T-helper 1 cell (primary cell): ENCODE data around the gene AKNA.

ENCODE experiments used
- DNase-seq, 5 donors: peaks; one replicate each; pipeline ENCODE4 v3.0.0-alpha.2; 2012 to 2020

AKNA gene

DNA sequence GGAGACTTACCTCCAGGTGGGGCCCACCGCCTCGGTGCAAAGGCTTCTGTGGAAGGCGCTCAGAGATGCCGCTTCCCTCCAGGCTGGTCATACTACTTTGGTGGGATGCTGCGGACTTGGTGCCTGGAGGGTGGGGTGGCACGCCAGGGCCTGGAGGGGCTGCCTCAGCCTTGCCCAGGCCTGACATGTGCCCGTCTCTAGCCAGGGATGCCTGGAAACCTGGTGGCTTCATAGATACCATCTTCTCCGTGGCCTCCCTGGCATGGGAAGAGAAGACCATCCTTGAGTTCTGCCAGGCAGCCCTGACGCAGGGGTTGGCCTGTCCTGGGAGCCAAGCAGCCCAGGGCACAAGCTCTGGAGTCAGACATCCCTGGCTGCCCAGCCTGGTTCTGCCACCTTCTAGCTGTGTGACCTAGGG lies 29.9 kb downstream of the AKNA start:
- no peak for DNase-seq

DNA sequence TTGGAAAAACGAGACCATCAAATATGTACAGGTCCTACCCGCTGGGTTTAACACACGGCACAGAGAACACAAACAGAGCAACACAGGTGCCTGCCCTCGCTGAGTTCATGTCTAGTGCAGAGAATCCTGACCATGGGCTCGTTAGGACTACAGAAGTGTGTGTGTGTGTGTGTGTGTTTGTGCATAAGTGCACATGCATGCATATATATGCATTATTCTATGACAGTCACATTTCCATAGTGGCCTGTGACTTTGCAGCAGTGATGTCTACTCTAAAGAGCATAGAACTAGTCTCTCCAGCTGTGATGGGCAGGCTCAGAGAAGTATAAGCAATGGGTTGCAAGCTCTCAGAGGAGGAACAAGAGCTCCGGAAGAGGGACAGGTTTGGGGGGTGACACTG lies 30.4 kb downstream of the AKNA start:
- no peak for DNase-seq

DNA sequence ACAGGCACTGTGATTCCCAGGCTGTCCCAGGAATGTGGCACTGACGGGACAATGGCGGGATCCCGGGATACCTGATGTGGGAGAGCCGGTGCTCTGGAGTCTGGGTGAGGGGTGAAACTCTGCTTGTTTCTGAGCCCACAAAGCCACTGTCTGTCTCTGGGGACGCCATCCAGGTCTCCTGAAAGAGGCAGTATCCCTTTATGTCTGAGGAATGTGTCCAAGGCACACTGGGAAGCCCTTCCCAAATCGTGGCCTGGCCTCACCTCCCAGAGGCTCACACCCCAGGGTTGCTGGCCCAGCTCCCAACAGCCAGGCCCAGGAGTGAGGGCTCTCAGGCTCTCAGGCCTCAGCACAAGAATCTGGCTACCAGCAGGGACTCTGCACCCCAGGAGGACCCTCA lies 31.0 kb downstream of the AKNA start:
- DNase-seq: no peak

DNA sequence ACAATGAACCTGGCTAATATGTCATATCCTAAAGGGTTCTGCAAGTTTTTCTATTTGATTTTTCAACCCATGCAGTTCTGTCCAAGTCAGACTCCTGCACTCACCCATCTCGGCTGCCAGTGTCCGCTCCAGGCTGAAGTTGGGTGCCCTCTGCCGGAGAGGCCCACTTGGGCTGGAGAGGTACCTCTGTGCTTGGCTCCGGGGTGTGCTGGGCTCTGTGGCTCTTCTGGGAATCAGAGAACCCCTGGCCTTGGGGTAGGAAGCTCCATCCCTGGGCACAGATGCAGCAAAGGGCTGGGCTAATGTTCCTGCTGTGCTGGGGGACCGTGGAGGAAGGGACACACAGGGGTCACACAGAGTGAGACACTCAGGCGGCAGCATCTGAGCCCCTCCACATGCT lies 32.0 kb downstream of the AKNA start:
- DNase-seq: no peak

DNA sequence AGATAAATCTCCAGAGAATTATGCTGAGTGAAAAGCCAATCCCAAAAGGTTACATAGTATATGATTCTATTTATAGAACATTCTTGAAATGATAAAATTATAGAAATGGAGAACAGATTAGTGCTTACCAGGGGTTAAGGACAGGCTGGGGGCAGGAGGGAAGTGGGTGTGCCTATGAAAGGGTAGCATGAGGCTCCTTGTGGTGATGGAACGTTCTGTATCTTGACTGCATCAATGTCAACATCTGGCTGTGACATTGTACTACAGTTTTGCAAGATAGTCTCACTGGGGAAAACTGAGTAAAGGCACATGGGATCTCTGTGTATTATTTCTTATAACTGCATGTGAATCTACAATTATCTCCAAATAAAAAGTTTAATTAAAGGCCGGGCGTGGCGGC lies 35.9 kb downstream of the AKNA start:
- DNase-seq: no peak

DNA sequence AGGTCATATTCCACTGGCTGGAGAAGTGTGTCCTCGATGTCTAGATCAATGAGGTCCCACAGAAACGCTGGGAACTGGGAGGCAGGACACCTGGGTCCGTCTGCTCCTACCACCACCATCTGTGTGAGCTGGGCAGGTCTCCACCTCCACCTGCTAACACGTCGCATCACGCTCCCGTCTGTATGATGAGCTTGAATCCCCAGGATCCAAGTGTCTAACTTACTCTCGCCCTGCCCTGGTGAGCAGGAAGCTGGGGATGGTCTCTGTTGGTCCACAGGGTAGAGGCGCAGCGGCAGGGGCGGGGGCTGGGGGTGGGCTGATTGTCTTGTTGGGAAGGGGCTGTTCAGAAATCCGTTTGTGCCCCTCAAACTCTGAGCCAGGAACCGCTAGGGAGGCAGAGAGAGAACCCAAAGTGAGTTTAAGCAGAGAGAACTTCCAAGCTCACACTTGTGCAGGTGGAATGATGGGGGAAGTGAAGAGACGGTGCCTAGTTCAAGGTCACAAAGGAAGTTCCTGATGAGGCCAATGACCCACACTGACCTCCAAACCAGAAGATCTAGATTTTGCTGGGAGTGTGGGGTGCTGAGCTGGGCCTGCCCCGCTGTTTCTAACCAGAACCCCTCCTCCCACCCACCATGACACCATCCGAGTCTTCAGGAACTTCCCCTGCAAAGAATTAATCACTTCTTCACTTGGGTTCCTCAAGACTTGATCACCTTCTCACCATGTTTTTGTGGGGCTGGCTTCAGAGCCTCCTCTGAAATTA lies 37.0 kb downstream of the AKNA start:
- DNase-seq: no peak

DNA sequence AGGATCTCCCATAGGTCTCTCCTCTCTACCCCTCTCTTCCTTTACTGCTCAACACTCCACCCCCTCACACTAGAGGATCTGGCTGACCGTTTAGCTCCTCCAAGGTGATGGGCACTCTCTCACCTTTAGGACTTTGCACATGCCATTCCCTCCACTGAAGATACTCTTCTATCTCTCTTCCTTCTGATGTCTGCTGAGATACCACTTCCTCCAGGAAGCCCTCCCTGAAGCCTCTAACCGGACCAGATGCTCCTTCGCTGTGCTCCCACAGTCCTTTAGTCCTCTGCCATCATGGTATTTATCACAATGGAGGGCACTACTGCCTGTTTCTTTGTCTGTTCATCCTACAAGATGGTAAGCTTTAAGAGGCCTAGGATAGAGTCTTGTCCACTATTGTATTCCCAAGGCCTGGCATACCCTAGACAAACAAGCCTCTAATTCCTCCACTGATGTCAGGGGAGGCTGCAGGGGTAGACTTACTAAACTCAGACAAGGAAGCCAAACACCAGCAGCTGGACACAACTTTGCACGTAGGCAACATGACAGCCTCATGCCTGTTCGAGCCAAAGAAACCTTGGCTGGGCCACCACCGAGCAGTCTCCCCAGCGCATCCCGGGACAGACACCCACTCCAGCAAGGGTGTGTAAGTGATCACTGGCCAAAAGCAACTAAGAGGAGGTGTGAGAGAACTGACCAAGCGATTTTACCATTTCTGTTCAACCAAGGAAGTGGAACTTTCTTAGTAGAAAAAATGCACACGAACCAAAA lies 37.9 kb downstream of the AKNA start:
- no peak for DNase-seq

DNA sequence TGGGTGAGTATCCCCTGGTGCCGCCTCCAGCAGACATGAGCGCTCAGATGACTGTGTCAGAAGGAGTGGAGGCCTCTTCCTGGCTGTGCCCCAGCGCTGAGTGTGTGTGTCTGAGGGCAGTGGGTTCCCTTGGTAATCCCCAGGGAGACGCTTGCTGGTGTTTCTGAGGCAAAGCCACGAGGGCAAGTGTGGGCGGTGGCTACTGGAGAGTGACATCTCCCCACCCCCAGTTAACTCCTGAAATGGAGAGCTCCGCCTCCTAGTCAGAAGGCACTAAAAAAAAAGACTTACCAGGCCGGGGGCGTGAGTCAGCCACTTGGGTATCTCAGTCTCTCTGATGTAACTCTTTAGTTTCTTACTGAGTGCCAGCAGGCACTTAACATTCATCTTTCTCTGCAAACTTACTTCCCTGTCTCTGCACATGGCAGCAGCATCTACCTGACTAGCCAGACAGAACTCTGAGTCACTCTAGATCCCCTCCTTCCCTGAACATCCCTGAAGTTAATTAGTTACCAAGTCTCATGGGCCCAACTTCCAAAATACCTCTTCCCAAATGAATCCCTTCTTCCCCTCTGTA lies 38.8 kb downstream of the AKNA start:
- peak in 3 of 5 donors; percentile 36 to 91 (median 38) for DNase-seq

DNA sequence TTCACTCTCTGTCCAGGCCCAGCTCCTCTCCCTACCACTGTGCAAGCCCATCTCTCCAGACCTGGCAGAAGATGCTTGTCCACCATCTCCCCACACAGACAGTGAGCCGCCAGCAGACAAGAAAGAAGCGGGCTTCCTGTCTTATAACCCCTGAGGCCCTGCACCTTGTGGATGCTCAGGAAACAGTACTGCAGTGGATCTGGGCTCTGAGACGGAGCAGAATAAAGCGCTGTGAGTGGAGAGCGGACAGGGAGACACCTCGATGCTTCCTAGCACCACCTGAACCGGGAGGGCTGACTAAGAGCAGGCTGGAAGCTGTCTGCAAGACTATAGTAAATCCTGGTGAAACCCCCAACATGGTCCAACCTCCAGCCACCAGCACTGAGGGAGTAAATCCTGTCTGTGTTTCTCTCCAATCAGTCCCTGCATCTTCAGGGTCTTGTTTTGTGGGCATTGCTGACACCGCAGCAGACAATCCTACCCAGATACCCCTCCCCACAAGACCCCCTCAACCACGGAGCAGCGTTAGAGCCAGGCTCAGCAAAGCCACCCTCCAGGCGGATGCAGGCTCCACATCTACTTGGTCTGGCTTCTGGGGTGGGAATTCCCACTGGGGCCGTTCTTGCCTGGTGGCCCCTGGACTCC lies 39.4 kb downstream of the AKNA start:
- no peak for DNase-seq

DNA sequence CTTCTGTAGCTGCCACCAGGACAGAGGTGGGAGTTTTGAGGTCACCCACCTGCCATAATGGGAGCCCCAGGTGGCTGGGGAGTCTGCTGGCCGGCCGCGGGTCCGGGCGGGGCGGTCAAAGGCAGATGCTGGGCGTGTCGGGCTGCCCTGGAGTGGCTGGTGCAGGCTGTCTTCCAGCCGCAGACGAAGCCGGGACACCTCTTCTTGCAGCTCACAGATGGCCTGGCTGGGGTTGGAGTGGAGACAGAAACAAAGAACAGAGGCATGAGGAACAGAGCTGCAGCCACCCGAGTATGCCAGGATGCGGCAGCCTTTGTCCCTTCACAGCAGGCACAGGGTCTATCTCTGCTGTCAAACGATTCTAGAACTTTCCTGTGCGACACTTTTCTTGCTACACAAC lies 40.1 kb downstream of the AKNA start:
- DNase-seq: no peak

DNA sequence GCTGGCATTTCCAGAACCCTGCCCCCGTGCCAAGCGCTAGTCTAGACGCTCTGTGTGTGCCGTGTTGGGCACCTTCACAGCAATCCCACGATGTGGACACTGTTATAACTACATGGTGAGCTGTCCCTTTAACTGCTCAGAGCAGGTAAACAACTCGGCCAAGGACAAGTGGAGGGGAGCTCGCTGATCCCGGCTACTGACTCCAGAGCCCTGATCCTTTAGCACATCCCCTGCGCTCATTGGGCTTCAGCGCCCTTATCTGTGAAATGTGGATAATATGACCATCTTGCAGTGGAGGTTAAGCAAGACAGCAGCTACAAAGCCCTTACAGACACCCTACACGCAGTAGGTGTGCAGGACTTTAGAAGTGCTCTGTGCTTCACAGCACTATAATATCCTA lies 41.6 kb downstream of the AKNA start:
- no peak for DNase-seq

DNA sequence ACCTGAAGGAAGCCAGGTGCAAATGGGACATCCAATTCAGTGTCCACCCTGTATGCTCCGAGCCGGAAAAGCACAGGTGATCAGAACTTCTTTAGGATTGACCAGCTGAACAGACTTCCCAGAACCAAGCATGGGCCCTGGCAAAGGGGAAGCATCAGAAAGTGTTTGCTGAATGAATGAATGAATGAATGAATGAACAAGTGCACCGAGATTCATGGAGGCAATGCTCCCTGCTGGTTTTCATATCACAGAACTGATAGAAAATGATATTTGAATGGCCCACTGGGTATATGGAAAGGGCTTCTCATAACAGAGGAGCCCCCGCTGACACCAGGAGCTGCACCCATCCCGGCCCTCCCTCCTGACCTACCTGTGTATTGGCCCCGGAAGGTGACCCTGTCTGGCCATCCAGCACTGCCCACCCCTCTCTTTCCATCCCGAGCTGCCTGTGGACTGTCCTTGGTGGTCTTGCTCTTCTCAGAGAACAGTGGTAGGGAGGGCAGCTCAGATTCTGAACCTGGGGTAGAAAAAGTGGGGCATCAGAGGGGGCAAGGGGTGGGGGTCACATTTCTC lies 42.2 kb downstream of the AKNA start:
- DNase-seq: no peak

DNA sequence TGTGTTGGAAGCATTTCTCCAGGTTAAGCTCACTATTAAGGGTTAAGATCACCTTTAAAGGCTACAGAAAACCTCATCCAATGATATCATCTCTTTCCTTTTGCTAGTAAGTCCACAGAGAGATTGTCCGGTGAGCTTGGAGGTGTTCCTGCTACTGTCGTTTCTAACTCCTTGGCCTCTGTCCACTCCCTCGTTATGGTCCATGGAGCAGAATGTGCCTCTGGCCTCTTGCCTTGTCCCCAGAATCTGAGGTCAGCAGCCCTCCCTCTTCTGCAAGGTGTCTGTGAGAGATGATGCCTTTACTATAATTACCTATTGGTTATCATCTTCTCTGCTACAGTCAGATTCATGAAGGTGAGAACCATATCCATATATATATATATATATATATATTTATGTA lies 43.1 kb downstream of the AKNA start:
- no peak for DNase-seq

DNA sequence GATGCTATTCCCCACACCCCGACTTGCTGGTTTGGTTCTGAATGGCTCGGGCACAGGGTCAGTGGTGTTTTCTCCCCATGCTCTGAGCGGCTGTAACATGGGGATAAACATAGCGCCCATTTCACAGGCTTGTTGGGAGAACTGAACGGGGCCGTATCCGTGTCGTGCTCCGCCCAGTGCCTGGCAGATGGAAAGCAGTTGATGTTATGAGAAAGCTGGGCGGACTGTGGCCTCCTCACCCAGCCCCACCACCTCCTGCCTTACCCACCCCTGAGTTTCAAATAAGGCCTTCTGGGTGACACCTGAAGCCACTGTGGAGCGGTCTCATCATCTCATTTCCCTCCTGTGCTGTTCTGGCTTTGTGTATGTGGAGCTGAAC lies 43.6 kb downstream of the AKNA start:
- DNase-seq: no peak

DNA sequence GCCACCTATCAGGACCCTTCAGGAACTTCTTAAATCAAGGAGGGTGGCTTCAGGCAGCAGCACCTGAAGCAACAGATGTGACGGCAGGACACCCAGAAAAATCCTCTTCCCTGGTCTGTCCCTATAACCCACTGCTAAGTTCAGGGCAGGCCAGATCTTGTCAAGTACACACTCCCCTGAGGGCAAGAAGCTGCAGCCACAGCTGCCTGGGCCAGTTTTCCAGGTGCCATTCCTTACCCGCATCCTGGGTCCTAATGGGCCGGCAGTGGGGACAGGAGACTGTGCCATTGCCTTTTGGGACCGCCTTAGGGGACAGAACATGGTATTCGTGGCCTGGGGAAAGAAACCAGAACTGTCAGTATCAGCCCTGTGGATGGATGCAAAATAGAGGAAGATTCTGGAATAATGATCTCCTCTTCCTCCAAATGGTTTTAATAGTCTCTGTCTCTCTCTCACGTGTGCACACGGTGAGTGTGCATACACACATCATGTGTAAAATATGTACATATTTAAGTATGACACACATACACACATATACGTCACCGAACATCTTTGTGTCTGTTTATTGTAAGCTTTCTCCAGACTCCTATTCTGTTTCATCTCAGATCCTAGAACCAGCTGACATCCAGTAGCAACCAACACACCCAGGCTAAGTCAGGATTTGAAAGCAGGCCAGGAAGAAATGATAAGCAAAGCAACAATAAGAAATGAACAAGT lies 44.2 kb downstream of the AKNA start:
- no peak for DNase-seq

DNA sequence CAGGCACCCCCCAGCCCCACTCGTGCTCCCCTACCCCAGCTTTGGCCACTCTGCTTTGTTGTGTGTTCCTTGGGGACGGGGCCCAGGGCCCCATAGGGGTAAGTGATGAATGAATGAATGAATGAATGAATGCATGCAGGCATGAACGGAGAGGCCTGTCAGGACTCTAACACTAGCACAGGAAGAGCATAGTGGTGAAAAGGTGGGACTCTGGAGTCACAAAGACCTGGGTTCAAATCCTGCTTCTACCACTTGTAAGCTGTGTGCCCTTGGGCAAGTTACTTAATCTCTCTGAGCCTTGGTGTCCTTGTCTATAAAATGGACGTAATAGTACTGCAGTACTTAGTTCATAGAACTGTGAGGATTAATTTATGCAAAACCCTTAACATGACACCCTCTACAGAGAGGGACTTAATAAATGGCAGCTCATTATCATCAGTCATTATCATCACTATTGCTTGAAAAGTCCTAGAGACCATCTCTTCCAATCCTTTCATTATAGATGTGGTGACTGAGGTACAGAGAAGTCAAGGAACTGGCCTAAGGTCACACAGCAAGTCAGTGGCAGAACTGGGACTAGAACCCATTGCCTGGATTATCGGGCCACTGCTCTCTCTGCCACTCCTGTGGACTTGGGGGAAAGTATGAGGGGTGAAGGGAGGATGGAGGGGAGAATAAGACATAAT lies 44.9 kb downstream of the AKNA start:
- DNase-seq: no peak

DNA sequence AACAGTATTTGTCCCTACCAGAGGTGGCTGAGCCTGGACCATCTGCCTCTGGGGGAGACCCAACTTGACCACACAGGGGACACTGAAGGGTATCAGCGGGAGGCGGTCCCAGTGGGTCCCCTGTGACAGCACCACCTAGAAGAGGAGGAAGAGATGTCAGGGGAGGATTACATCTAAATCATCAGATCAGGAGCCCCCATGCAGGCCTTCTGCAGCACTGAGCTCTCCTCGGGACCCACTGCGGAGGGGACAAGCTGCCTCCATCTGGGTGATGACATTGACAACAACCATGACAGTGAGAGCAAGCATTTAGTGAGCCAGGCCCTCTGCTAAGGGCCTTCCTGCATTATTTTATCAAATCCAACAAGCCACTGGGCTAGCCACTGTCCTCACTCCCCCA lies 45.8 kb downstream of the AKNA start:
- no peak for DNase-seq

DNA sequence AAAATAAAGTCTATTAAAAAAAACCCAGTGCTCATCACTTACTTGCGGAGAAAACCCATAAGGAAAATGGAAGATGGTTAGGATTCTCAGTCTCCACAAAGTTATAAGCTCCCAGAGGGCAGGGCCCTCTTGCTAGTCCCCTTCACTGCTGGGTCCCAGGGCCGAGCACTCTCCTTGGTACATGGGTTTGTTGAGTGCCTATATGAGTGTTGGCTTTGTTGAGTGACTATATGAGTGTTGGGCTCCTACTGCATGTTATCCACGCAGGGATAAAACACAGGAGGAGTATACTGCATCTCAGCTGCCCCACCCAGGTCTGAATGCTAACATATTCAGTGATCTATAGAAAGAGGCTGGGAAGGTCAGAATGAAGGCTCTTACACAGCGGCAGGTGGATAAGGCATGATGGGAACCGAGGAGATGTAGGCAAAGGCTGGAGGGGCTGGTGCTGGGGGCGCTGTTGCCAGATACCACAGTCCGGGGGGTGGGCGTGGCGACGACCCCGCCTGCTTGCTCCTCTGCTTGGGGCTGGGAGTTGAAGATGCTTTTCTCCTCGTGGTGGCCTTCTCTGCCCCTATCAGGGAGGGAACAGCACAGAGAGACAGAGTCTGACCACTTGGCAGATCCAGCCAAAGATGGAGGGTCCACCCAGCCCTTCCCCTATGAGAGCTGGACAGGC lies 46.5 kb downstream of the AKNA start:
- DNase-seq: no peak

DNA sequence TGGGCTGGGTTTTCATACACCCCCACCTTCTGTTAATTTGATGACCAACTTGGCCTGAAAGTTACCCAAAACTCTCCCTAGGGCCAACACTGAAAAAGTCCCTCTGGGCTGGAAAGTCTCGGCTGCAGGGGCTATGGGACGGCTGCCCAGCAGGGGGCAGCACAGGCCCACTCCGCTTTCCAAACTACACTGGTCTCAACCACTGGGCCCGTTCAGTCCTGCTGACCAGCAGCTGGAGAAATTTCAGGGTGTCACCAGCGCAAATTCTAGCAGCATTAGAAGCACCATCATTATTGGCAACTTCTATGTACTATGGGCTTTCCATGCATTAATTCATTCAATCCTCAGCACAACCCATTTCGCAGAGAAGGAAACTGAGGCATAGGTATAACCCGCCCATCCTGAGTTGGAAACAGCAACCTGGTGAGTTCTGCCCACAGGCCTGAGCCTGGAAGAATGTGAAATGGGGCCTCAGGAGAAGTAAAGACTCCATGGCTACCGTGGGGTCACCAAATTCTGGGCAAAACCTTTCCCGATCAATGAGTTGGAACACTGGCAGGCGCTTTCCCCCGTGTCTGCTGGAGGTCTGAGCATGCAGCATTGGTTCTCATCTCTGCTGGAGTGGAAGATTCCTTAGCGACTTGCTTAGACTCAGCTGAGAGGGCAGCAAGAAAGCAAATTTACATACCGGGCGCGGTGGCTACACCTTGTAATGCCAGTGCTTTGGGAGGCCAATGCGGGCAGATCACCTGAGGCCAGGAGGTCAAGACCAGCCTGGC lies 48.5 kb downstream of the AKNA start:
- peak in 4 of 5 donors; percentile 23 to 41 (median 37) for DNase-seq

DNA sequence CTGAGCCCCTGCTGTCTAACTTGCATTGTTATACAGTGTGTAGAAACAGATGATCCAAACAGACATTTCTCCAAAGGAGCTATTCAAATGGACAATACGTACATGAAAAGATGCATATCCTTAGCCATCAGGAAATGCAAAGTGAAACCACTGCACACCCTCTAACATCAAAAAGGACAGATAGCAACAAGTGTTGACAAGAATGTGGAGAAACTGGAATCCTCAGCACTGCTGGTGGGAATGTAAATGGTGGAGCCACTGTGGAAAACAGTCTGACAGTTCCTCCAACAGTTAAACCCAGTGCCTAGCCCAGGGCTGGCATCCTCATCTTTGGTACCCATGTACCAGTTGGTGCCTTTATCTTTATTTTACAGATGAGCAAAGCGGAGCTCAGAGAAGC lies 49.6 kb downstream of the AKNA start:
- DNase-seq: no peak
